ENCODE measurements around the gene BPGM. TPM values are rescaled to one million over a fixed set of nuclear protein-coding genes. Genes with fewer than 3 reads are reported as not detected.

The BPGM gene
- polyA plus RNA-seq, 3 donors = 45.7 to 49.0 (median 47.6) TPM

DNA sequence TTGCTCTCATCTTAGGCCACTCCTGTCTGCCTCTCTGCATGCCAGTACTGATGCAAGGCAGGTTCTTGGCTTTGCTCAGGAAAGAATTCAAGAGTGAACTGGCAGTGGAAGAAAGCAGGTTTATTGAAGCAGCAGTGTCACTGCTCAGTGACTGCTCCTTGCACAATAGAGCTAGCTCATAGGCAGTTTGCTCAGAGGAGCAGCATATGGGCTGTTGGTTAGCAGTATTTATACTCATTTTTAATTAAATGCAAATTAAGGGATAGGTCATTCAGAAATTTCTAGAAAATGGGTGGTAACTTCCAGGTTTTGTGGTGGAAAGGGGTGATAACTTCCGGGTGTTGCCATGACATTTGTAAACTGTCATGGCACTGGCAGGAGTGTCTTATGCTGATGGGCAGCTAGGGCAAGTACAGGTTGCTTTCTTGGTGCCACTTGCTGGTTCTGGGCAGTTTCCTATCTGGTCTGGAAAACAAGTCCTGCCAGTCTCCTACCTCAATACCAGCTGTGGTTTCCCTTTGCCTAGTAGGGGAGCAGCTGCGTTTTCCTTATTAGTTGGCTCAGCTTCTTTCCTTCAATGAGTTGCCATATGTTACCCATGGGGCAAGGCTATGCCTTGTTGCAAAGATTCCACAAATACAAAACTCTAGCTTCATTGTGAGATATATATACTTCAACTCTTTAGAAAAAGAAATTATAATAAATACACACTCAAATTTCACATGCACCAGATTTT is 68.0 kb downstream of the BPGM start:
- no peak for DNase-seq (ENCODE audit: low read depth in 3 of 3, low spot score in 2 of 3)

DNA sequence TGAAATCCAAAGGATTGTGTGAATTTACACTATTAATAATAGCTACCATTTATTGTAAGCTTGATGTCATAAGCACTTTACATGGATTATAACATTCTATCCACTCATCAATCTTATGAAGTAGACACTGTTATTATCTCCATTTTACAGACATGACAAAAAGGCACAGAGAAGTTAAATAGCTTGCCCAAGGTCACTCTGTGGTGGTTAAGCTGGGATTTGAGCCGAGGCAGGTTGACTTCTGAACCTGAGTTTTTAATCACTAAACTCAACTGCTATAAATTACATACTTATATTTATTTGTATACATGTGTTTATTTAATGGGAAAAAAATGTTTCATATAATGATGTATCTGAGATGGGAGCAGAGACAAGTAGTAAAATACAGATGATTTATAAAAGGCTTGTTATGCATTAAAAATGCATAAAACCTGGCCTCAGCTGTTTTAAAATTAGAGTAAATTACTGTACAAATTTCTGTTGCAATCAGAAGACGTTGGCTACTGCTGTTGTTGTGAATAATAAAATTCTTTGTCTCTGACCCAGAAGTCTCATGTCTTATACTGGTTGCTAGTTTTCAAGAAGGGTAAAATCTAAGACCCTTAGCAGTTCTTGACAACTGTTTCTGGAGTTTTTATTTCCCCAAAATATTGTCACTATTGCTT is 71.7 kb downstream of the BPGM start:
- DNase-seq (ENCODE audit: low read depth in 3 of 3, low spot score in 2 of 3) = no peak

DNA sequence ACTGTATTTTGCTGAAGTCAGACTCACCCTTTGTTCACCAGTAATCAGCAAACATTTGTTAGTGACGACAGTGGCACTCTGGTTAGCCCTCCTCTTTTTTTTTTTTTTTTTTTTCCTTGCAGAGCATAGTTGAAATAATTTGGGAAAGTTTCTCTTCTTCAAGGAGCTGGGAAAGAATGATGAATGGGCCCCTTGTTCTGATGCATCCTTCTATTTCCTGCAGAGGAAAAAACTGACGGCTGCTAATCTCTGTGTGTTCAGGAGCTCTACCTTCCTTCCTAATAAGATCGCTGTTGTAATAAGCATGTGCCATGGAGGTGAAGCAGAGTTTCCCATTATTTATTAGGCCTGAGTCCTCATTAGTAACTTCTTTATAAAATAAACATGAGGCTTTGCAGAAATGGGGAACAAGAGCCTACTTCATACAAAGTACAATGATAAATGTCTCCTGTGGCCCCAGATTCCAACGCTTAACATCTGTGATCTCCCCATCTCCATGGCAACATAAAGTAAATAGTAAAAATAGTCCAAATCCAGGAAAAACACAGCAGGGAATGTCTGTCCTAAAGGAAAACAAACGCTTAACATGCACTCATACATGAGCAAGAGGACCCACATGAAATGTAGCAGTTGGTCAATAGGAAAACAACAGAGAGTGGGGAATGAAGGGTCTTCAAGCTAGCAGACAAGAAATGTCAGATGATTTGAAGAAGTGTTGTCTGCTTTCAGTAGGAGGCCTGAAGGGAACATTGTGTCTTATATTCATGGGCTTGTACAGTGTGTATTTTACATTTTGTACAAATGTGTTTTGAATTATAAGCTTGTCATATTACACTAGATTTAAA is 73.7 kb downstream of the BPGM start:
- peak in 1 of 3 donors; percentile 35 for DNase-seq (ENCODE audit: low read depth in 3 of 3, low spot score in 2 of 3)

DNA sequence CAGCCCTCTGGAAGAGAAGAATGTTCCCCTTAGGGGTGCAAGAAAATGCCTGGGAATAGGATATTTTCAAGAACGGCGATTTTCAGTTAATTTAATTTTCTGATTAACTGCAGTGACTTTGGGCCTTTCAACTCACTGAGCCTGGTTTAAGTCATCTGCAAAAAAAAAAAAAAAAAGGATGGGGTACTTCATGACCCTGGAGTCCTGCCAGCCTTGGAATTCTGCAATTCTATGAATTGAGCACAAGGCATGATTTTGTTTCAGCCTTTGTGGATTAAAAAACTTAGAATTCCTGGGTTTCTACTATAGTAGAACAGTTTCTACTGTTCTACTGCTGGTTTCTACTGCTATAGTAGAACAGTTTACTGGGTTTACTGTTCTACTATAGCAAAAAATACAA is 74.5 kb downstream of the BPGM start:
- DNase-seq (ENCODE audit: low read depth in 3 of 3, low spot score in 2 of 3) = no peak

DNA sequence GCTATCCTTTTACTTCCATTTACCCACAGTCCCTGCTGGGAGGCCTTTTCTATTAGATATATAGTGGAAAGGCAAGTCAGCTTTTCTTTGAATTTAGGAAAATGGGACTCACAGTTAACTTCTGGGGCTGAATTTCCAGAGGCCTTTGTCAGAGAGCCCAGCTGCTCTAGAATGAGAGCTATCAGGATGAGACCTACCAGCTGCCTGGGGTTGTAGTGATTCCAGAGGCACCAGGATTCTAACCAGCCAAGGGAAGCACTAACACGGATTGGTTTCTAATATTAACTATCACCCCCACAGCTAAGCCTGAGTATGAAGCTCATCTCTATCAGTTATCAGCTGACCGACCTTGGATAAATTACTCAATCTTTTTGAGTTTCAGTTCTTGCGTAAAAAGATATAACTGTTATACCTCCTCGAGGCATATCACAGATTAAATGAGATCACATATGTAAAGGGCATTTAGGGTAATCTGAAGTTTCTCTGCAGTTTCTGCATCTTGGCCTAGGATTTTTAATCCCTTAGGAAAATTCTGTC is 76.2 kb downstream of the BPGM start:
- no peak for DNase-seq (ENCODE audit: low read depth in 3 of 3, low spot score in 2 of 3)

DNA sequence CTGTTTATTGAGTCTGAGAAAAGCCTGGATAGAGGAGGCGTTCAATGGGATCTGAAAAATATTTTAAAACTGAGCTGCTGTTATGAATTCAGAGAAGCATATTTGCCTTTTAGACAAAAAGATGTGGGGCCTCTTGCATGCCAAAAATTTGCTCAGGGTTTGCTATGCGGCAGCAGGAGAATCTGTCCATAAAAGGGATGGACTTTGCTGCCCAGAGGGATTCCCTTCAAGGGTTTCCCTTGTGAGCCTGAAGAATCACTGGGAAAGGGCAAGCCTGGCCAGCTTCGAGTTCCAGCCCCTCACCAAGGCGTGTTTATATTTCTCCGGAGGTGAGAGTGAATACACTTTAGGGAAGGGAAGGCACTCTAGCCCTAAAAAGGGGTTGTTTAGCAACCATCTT is 77.2 kb downstream of the BPGM start:
- DNase-seq (ENCODE audit: low read depth in 3 of 3, low spot score in 2 of 3) = no peak

DNA sequence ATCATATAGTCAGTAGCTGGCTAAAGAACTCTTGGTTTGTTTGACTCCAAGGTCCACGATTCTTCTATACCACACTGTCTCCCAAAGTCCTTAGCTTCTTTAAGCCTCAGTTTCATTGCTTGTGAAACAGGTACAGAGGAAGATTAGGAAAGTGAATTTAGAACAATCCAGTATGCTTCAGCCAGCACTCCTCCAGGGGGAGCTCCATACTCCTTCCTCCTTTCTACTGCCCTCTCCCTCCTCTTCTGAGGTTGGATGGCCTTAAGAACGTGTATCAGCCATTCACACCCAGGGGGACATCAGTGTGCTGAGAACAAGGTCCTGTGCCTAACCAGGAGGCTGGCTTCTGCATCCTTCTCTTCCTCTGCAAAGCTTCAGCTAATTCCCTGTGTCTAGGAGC is 78.0 kb downstream of the BPGM start:
- no peak for DNase-seq (ENCODE audit: low read depth in 3 of 3, low spot score in 2 of 3)

DNA sequence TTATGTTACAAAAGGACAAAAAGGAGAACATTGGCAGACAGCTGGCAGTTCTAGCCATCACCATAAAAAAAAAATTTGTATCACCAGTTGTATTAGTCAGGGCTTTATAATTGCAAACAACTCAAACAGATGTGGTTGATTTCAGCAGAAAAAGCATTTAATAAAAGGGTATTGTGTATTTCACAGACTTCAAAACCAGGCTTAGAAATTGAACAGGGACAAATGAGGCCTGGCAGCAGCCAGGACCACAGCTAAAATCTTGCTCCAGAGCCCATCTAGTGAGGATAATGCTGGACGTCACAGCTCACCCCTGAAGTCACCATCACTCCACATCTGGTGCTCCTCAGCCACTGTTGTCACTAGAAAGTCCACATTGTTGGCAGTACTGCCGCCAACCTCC is 79.9 kb downstream of the BPGM start:
- no peak for DNase-seq (ENCODE audit: low read depth in 3 of 3, low spot score in 2 of 3)

DNA sequence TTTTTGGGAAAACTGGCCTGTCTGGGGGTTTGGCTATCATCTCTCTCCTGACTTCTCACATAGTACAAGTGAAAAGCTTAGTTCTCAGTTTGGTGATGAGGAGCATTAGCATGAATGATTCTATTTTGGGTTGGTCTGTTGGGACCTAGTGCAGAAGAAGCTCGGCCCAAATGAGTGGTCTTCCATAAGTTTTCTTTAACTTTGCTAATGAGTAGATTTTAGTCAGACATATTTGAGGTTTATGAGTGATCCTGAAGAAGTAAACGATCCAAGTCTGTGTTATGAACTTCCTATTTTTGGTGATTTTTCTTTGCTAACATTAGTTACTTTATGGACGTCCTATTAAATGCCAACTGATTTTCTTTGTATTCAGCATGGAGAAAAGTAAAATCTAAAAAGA is 81.1 kb downstream of the BPGM start:
- no peak for DNase-seq (ENCODE audit: low read depth in 3 of 3, low spot score in 2 of 3)

Other genes starting within 250 kb of the BPGM start
- 100 to 1,000 TPM in 2 of 3 donors, 10 to 100 TPM in 1; 96.0 to 120 (median 117) TPM for gene AKR1B1, start 187.8 kb upstream of the BPGM start, polyA plus RNA-seq (ENCODE audit: insufficient read length in 3 of 3)
- under 1 TPM in 1 of 3 donors, not detected in 2; 0.16 TPM for gene AKR1B10, start 119.3 kb upstream of the BPGM start, polyA plus RNA-seq (ENCODE audit: insufficient read length in 3 of 3)
- gene AKR1B15, start 97.7 kb upstream of the BPGM start, polyA plus RNA-seq (ENCODE audit: insufficient read length in 3 of 3) = under 1 TPM in 1 of 3 donors, not detected in 2; 0.11 TPM
- gene CALD1, start 132.8 kb downstream of the BPGM start, polyA plus RNA-seq (ENCODE audit: insufficient read length in 3 of 3) = 100 to 1,000 TPM; 244 to 292 (median 257) TPM